ENCODE measurements around the gene CNP. TPM values are rescaled to one million over a fixed set of nuclear protein-coding genes. Genes with fewer than 3 reads are reported as not detected.
A peak's percentile ranks its signal among the peaks of the same experiment; 100 is the strongest.

CNP gene
- total RNA-seq, 1 donor from 2014 or later, result 46.1 TPM

- DNase-seq (ENCODE audit: low read depth in 2 of 2), result peak in 1 of 2 donors; percentile 33
Observed at GRCh38 chr17:41972571-41973407, 6.2 kb downstream of the CNP start.

GRCh38 chr17:41973408-41973811, 6.8 kb downstream of the CNP start:
- no peak for DNase-seq (ENCODE audit: low read depth in 2 of 2)

DNA sequence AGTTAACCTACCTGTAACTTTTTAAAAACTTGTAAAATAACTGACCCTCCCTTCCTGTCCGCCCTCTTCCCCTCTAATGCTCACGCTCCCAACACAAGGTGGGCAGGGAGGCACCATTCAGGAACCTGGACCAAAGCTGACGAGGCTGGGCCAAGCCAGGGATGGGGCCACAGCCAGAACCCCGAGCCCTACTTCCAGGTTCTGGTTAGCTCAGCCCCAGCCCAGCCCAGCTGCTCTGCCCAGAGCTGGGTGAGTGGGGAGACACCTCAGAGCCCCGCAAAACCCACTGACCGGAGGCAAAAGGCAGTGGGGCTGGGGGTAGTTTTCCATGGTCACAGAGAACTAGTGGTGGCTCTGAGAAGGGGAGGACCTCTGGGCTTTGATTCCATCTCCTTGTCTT, 7.4 kb downstream of the CNP start:
- no peak for DNase-seq (ENCODE audit: low read depth in 2 of 2)

DNA sequence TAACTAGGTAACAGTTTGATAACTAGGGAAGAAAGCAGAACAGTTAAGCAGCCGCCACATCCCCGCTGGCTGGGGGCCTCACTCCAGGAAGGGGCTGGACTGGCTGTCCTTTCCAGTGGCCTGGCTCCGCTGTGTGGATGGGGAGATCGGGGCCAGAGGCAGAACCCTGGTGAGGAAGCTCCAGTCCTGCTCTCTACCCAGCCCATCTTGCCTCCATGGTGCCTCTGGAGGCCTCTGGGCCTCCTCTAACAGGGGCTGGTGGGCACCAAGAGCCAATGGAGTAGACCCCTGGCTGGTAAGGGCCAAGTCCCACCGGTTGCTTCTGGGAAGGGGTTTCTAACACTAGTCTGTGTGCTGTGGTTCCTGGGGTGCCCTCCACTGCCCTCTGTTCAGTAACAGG, 8.1 kb downstream of the CNP start:
- no peak for DNase-seq (ENCODE audit: low read depth in 2 of 2)

GRCh38 chr17:41975099-41976083, 8.8 kb downstream of the CNP start:
- no peak for DNase-seq (ENCODE audit: low read depth in 2 of 2)

DNA sequence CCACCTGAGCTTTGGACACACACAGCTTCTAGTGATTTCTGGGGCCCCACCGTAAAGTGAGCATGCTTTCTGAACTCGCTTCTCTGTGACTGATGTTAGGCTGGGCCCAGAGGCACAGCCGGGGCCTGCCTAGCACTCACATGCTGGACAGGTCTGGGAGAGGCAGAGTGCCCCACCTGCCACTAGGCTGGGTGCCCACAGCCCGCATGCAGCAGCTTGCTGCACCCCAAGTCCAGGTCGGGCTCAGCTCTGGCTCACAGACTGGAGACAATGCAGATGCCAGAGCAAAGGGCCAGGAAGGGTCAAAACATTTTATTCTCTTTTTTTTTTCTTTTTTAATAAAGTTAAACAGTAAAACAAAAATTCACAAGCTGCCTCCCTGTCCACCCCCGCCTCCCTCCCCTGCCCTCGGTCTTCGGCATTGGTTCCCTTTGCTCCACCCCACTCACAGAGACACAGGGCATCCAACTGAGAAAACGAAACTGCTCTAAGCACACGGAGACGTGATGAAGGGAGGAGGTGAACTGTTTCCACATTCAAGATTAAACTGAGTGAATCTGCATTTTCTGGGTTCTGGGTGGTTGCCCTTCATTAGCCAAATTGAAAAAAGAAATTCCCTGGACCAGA, 9.7 kb downstream of the CNP start:
- no peak for DNase-seq (ENCODE audit: low read depth in 2 of 2)

GRCh38 chr17:41977991-41978390, 11.4 kb downstream of the CNP start:
- DNase-seq (ENCODE audit: low read depth in 2 of 2), result no peak

DNA sequence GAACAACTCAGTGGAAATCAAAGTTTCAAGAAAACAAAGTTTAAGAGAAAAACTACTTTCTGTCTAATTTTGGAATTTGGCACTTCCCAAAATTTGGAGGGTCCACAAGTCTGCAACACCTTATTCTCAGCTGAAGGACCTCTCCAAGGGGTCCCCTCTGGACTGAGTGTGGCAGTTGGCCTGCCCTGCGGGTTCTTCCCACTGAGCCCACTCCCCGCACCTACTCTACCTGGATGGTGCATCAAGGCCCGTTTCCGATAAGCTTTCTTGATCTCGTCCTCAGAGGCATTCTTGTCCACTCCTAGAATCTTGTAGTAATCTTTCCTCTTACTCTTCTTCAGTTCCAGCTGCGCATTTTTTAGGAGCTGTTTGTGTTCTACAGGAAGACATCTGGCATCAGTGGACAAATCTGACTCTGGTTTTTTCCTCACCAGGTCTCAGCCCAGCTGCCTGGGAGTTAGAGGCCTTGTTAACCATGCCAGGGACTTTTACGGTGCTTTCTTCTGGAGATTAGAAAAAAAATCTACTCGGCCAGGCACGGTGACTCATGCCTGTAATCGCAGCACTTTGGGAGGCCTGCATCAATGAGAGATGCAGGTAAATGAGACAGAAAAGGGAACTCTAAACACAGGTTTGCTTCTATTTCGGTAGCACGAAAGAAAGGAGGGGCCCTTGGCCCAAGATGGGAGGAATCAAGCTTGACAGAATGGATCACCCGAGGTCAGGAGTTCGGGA, 15.6 kb downstream of the CNP start:
- DNase-seq (ENCODE audit: low read depth in 2 of 2), result no peak

GRCh38 chr17:41984454-41984853, 17.9 kb downstream of the CNP start:
- no peak for DNase-seq (ENCODE audit: low read depth in 2 of 2)

- no peak for DNase-seq (ENCODE audit: low read depth in 2 of 2)
Observed at GRCh38 chr17:41985919-41986318, 19.3 kb downstream of the CNP start.

DNA sequence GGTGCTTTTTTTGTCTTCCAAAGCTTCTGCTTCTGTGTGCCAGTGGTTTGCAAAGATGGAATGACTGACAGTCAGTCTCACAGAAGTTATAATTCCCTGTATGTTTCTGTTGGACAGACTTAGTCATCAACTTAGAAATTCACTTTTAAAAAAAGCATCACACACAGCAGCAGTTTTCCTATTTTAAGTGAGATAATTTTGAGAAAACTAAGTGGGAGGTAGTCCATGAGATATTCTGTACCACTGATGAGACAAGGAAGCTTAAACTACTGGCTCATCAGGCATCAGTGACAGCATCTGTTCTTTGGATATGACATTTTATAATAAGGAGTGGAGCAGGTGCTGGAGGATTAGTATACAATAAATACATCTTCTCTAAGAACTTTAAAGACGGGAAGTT, 20.0 kb downstream of the CNP start:
- no peak for DNase-seq (ENCODE audit: low read depth in 2 of 2)

DNA sequence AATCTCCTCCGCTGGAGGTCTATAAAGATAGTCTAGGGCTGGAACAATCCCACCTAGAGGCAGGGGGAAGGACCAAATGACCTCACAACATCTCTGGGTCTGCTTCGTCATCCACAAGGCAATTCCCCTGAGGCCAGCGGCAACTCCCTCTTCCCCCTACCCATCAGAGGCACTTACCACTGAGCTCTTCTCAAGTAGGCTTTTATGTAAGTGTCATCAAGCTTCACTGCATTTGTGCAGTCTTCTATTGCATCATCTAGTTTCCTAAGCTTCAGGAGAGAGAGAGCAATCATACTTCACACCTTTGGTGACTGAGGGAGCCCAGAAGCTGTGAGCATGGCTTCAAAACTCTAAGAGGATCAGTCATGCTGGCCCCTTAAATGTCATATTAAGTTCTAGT, 21.0 kb downstream of the CNP start:
- DNase-seq (ENCODE audit: low read depth in 2 of 2), result no peak

DNA sequence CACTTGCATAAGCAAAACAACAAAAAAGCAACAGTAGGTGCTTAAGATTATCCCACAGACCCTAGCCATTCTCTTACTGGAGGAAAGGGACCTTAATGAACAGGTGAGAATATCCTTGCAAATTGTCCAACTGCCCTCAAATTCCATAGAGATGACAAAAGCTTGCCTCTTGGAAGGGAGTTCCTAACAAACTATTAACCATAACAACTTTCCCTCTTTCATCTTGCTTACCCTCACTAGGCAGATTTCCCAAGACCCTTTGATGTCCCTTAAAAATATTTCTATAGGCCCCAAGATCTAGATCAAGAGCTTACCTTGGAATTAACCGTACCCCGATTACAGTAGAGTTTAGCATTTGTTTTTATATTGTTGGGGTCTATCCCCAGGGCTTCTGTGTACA, 21.8 kb downstream of the CNP start:
- no peak for DNase-seq (ENCODE audit: low read depth in 2 of 2)

- no peak for DNase-seq (ENCODE audit: low read depth in 2 of 2)
Observed at GRCh38 chr17:41989702-41990419, 23.3 kb downstream of the CNP start.

- DNase-seq (ENCODE audit: low read depth in 2 of 2), result no peak
Observed at GRCh38 chr17:41992576-41992975, 26.0 kb downstream of the CNP start.

DNA sequence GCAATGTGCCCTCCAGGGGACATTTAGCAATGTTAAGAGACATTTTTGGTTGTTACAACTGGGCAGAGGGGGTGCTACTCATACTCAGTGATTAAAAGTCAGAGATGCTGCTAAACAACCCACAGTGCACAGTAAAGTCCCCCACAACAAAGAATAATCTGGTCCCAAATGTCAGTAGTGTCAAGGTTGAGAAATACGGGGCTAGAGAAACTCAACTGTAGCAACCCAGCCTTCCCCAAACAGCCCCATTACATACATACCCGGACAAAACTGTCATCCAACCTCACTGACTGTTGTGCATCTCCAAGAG, 30.2 kb downstream of the CNP start:
- no peak for DNase-seq (ENCODE audit: low read depth in 2 of 2)

- DNase-seq (ENCODE audit: low read depth in 2 of 2), result no peak
Observed at GRCh38 chr17:41998497-41998896, 31.9 kb downstream of the CNP start.

GRCh38 chr17:42000413-42001133, 34.0 kb downstream of the CNP start:
- DNase-seq (ENCODE audit: low read depth in 2 of 2), result no peak

DNA sequence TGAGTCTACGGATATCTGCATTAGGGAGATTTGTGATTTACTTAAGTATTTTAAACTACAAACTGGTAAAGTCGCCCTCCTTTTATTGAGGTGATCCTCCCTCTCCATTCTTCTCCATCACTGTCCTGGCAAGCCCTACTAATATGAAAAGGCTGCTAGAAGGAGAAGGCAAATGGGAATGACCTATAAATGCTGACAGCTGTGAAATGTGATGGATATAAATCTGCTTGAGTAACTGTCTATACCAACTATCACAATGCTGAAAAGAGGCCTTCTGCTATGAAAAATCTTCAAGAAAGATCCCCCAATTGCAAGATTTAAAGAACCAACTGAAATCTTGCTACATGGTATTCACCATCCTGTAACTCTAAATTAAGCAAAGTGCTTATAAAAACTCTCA, 35.1 kb downstream of the CNP start:
- no peak for DNase-seq (ENCODE audit: low read depth in 2 of 2)

GRCh38 chr17:42002175-42002791, 35.7 kb downstream of the CNP start:
- DNase-seq (ENCODE audit: low read depth in 2 of 2), result peak; percentile 39 to 54

Measured in dermis microvascular lymphatic vessel endothelial cell (primary cell).